Measurements from ENCODE around the gene NOTCH1. TPM values are rescaled to one million over a fixed set of nuclear protein-coding genes. Genes with fewer than 3 reads are reported as not detected.

Gene NOTCH1
- total RNA-seq, result 11.7 and 13.7 TPM in 2 replicates

DNA sequence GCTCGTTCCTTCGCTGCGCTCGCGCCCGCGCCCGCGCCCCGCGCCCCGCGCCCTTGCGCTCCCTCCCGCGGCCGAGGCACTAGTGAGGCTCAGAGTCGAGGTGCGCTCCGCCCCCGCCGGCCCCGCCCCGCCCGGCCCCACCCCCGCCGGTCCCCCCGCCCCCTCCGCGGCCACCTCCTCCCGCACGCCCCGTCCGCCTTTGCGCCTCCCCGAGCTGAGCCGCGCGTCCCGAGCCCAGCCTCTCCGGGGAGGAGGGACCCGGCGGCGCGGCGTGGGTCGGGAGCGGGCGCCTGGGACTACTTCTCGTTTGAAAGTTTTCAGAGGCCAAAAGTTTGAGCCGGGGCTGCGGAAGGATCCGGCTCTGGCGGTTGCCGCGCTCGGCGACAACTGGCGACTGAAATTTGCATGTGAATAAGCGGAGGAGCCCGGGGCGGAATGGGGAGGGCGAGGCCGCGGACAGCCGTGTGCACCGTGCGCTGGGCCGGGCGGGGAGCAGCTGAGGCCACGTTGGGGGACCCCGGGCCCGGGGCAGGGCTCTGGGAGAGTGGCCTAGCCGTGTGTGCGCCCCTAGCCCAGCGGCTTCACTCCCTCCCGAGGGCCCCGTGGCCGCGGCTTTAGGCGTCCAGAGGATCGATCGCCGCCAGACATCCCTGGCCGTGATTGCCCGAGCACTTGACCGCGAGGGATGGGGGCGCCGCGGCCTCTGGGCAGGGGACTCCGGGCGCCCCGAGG is at the start of gene NOTCH1:
NOTCH1 (minus strand) TSS at position 84 of the 732 bp plus-strand sequence. CDS start 262 bp downstream, outside the sequence.

DNA sequence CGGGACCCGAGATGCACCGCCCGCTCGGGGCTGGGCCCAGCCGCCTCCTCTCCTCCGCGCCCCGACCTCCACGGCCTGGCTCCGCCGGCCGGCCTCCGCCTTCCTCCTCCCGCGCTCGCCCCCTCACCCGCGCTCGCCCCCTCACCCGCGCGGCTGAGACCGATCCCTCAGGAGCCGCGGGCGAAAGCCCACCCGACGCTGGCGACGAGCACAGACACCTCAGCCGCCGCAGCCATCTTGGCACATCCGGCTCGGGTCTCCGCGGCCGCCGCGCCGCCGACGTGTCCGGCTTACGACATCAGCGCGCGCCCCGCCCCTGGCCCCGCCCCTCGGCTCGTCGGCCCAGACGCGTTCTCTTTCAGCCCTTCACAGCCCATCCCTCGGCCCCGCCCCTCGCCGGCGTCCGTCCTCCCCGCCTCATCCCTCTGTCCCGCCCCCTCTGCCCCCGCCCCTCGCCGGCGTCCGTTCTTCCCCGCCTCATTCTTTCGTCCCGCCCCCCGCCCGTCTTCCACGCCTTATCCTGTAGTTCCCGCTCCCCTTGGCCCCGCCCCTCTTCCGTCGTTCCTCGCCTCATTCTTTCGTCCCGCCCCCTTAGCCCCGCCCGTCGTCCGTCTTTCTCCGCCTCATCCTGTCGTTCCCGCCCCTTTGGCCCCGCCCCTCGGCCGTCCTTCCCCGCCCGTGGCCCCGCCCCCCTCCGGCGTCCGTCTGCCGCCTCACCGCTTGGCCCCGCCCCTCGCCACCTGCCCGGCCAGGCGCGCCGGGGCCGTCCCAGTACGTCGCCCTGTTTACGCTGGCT is 62.9 kb downstream of the NOTCH1 start, which contains the start of gene SEC16A:
SEC16A (minus strand) TSS at position 248 of the 796 bp plus-strand sequence. CDS start 5,425 bp downstream, outside the sequence.

Other genes starting within 250 kb of the NOTCH1 start
- gene CCDC187, start 242.0 kb downstream of the NOTCH1 start, total RNA-seq, result not detected in 2 replicates
- 53.4 and 71.6 TPM in 2 replicates for gene GPSM1, start 218.5 kb downstream of the NOTCH1 start, total RNA-seq
- gene DNLZ, start 182.3 kb downstream of the NOTCH1 start, total RNA-seq, result 23.0 and 29.3 TPM in 2 replicates
- 1.2 and 4.7 TPM in 2 replicates for gene CARD9, start 172.4 kb downstream of the NOTCH1 start, total RNA-seq
- gene SNAPC4, start 145.9 kb downstream of the NOTCH1 start, total RNA-seq, result 6.1 and 7.3 TPM in 2 replicates
- gene ENTR1, start 135.4 kb downstream of the NOTCH1 start, total RNA-seq, result 30.3 and 40.9 TPM in 2 replicates
- gene PMPCA, start 135.4 kb downstream of the NOTCH1 start, total RNA-seq, result 41.2 and 54.3 TPM in 2 replicates
- 6.3 and 10.0 TPM in 2 replicates for gene INPP5E, start 106.2 kb downstream of the NOTCH1 start, total RNA-seq
- 46.7 and 58.1 TPM in 2 replicates for gene SEC16A, start 63.0 kb downstream of the NOTCH1 start, total RNA-seq
- 26.7 and 30.1 TPM in 2 replicates for gene EGFL7, start 116.9 kb upstream of the NOTCH1 start, total RNA-seq
- gene AGPAT2, start 141.4 kb upstream of the NOTCH1 start, total RNA-seq, result 45.6 and 50.7 TPM in 2 replicates
- 3.2 and 29.0 TPM in 2 replicates for gene DIPK1B, start 166.5 kb upstream of the NOTCH1 start, total RNA-seq
- gene LCN10, start 196.9 kb upstream of the NOTCH1 start, total RNA-seq, result not detected in 2 replicates
- gene LCN6, start 202.5 kb upstream of the NOTCH1 start, total RNA-seq, result not detected in 2 replicates
- not detected in 2 replicates for gene LCN8, start 212.2 kb upstream of the NOTCH1 start, total RNA-seq
- gene LCN15, start 218.5 kb upstream of the NOTCH1 start, total RNA-seq, result not detected in 2 replicates
- 57.3 and 94.1 TPM in 2 replicates for gene TMEM141, start 245.3 kb upstream of the NOTCH1 start, total RNA-seq

Measured in epithelial cell of alveolus of lung (primary cell).